ENCODE results near the gene AKT1S1. TPM values are rescaled to one million over a fixed set of nuclear protein-coding genes. Genes with fewer than 3 reads are reported as not detected.

The AKT1S1 gene
- total and polyA plus RNA-seq, 2 of the 13 experiments (the other 11 are each of a cell fraction or from before 2014, with no cell fraction given) = 13.5 to 27.8 TPM

GRCh38 chr19:49863254-49863934 is 13.8 kb downstream of the AKT1S1 start (continued):
- TF ChIP-seq USF2 (IDR thresholded peaks at IDR 0.05; ENCODE audit: low read depth, low read length) (no peak), USF2 (CRISPR knock-in tag; IDR thresholded peaks at IDR 0.05; ENCODE audit: borderline replicate concordance) (no peak)

- in situ Hi-C loops (cut with HindIII; ENCODE audit: extremely low pct_ligation_motif_present, low pct_unique_long_range_greater_than_20kb) = no loop called here
- peak; percentile 31 for DNase-seq (ENCODE audit: low spot score)
- POLR2A ChIA-PET = interaction anchor here (1.0 kb wide), 1 partner anchor 12 kb away, joined by 3 read pairs; the partner anchor contains the start of gene PTOV1
- TF ChIP-seq ZNF160 (CRISPR knock-in tag; IDR thresholded peaks at IDR 0.05) = no peak
- TF ChIP-seq ZNF230 (CRISPR knock-in tag; IDR thresholded peaks at IDR 0.05) = no peak
- TF ChIP-seq ZBTB33 (CRISPR knock-in tag; IDR thresholded peaks at IDR 0.05) = peak; percentile 86
- no peak for TF ChIP-seq ZNF234 (CRISPR knock-in tag; conservative IDR thresholded peaks at IDR 0.05)
- no peak for TF ChIP-seq PAF1 (CRISPR knock-in tag; IDR thresholded peaks at IDR 0.05)
- no peak for TF ChIP-seq RFXAP (CRISPR knock-in tag; IDR thresholded peaks at IDR 0.05; ENCODE audit: borderline replicate concordance)
- no peak for TF ChIP-seq PHF8 (CRISPR knock-in tag; IDR thresholded peaks at IDR 0.05)
- no peak for TF ChIP-seq SRSF4 (IDR thresholded peaks at IDR 0.05; ENCODE audit: low read depth, low read length, poor library complexity, severe bottlenecking)
- 0 out of 2 replicates have a peak, but pooled peaks have one; percentile 11 for TF ChIP-seq POLR2G (IDR thresholded peaks at IDR 0.05; ENCODE audit: low read depth, low read length)
- no peak for TF ChIP-seq ZBTB7A (CRISPR knock-in tag; IDR thresholded peaks at IDR 0.05)
- TF ChIP-seq ZMYM3 (CRISPR knock-in tag; IDR thresholded peaks at IDR 0.05) = peak; percentile 84
- TF ChIP-seq SNAPC2 (CRISPR knock-in tag; IDR thresholded peaks at IDR 0.05) = no peak
- no peak for TF ChIP-seq CENPBD1 (CRISPR knock-in tag; IDR thresholded peaks at IDR 0.05; ENCODE audit: borderline replicate concordance, low read depth)
- TF ChIP-seq ADNP (CRISPR knock-in tag; IDR thresholded peaks at IDR 0.05) = 0 out of 2 replicates have a peak, but pooled peaks have one; percentile 42
These were observed 14.5 kb downstream of the AKT1S1 start for GRCh38 chr19:49862391-49863253.

More at GRCh38 chr19:49862391-49863253, 14.5 kb downstream of the AKT1S1 start:
- BruUV-seq (replicated peaks) = no TSS peak
- Histone ChIP-seq H2AFZ (ENCODE audit: low read length) (no peak overlapping the region), H4K20me1 (ENCODE audit: insufficient read depth, low read length) (peaks cover 6% of the 10 kb centered on the region), H3K36me3 (replicated peaks in 1 of 2; ENCODE audit: control insufficient read depth in 1 of 2, insufficient read depth in 2 of 2, low read length in 2 of 2) (peaks cover 22 to 51% of the 10 kb centered on the region in 2 experiments), H3K79me2 (ENCODE audit: insufficient read depth, low read length) (peaks cover 16% of the 10 kb centered on the region), H3K27ac (ENCODE audit: extremely low read length, insufficient read depth, low read length) (no peak overlapping the region), H3K27me3 (ENCODE audit: control insufficient read depth in 1 of 2, insufficient read depth in 2 of 2, low read length in 2 of 2) (no peaks in the 10 kb centered on the region; a peak in 1 of 5 replicates), H3K4me1 (ENCODE audit: insufficient read depth, low read length) (peaks cover 28% of the 10 kb centered on the region), H3K4me2 (ENCODE audit: low read depth, low read length) (no peak overlapping the region), H3K9me3 (ENCODE audit: low read length) (no peaks in the 10 kb centered on the region), H3K9ac (ENCODE audit: insufficient read depth, low read depth, low read length) (no peak overlapping the region), H3K4me3 (replicated peaks in 1 of 3; ENCODE audit: insufficient read depth in 1 of 3, low read depth in 2 of 3, low read length in 3 of 3) (no peak overlapping the region)
- CTCF ChIA-PET (ENCODE audit: low intra/inter-chr PET ratio, low total read pairs) = no interaction called here
- 77% methylated on average over 21 of the region's 49 CpGs for WGBS (ENCODE audit: low lambda C conversion rate)
- intact Hi-C loops (cut with micrococcal nuclease; ENCODE audit: unreplicated experiment) = no loop called here
- ATAC-seq (no peak; the same call in 2 of the 3 replicates), FAIRE-seq (no peak)
